HepG2 (cell line): ENCODE data around the gene CARMIL1. TPM values are rescaled to one million over a fixed set of nuclear protein-coding genes. Genes with fewer than 3 reads are reported as not detected.

ENCODE experiments used
- CREM ChIP-seq, 2 experiments: sonication (generic) in 1 of 2; formaldehyde crosslinking in 1 of 2; IDR thresholded peaks; 2 replicates each; pipeline versions ENCODE4 v1.4.0 to v1.6.1; 2016 to 2020; ENCODE audit warnings: antibody characterized with exemption in 1 of 2, mild to moderate bottlenecking in 1 of 2, missing genetic modification reagents in 1 of 2
- FOXJ3 ChIP-seq: sonication (generic); formaldehyde crosslinking; IDR thresholded peaks from 2 replicates; pipeline ENCODE4 v1.4.0; 2020; ENCODE audit warnings: missing genetic modification reagents, mild to moderate bottlenecking, borderline replicate concordance
- KDM4B ChIP-seq: sonication (generic); formaldehyde crosslinking; IDR thresholded peaks from 2 replicates; pipeline ENCODE4 v1.4.0; 2020; ENCODE audit warnings: missing genetic modification reagents
- MAFG ChIP-seq: sonication (generic); formaldehyde crosslinking; IDR thresholded peaks from 2 replicates; pipeline ENCODE4 v1.5.1; 2020; ENCODE audit warnings: mild to moderate bottlenecking, missing genetic modification reagents
- NFIC ChIP-seq: IDR thresholded peaks from 2 replicates; pipeline ENCODE4 v1.6.1; 2012; ENCODE audit warnings: mild to moderate bottlenecking, low read length, inconsistent platforms
- REL ChIP-seq: sonication (generic); formaldehyde crosslinking; conservative IDR thresholded peaks from 2 replicates; pipeline ENCODE4 v1.8.0; 2022; ENCODE audit warnings: mild to moderate bottlenecking, missing genetic modification reagents, moderate library complexity
- SRF ChIP-seq: IDR thresholded peaks from 2 replicates; pipeline ENCODE4 v1.6.1; 2011; ENCODE audit warnings: mild to moderate bottlenecking, low read depth, low read length, moderate library complexity
- TARDBP ChIP-seq: sonication (generic); formaldehyde crosslinking; IDR thresholded peaks from 2 replicates; pipeline ENCODE4 v1.8.0; 2022; ENCODE audit warnings: mild to moderate bottlenecking, missing genetic modification reagents
- ZNF296 ChIP-seq: sonication (generic); formaldehyde crosslinking; conservative IDR thresholded peaks from 2 replicates; pipeline ENCODE4 v1.5.0; 2020; ENCODE audit warnings: mild to moderate bottlenecking, missing genetic modification reagents
- polyA plus RNA-seq, 8 experiments: library from polyadenylated mRNA; depleted of rRNA in 3 of 8; stranded (reverse) in 7 of 8; unstranded in 1 of 8; fragments of >200 nt; fragmentation: Illumina TruSeq in 4 of 8; extraction: Trizol in 4 of 8; gene quantifications; 2 replicates each; pipeline versions ENCODE4 v1.2.1 to v1.2.3, GENCODE V29; 2011 to 2016; ENCODE audit warnings: low read depth in 4 of 8, missing spikeins in 1 of 8, mixed read lengths in 1 of 8; ENCODE audit not compliant: insufficient read depth in 1 of 8
- total RNA-seq, 5 experiments: library from RNA; depleted of rRNA; stranded (reverse); fragments of >200 nt; fragmentation: Illumina TruSeq; extraction: Trizol; gene quantifications; 2 replicates each; pipeline ENCODE4 v1.2.3, GENCODE V29; 2016; ENCODE audit warnings: low read depth in 1 of 5
- TF ChIP-seq, protein P1 (sequence below): sonication (generic); formaldehyde crosslinking; IDR thresholded peaks from 2 replicates; pipeline ENCODE4; 2020; ENCODE audit warnings: missing genetic modification reagents, mild to moderate bottlenecking, borderline replicate concordance
- TF ChIP-seq, protein P2 (sequence below): sonication (generic); formaldehyde crosslinking; IDR thresholded peaks from 2 replicates; pipeline ENCODE4 v1.8.0; 2022; ENCODE audit warnings: missing genetic modification reagents, low read depth, mild to moderate bottlenecking, borderline replicate concordance
- TF ChIP-seq, protein P3 (sequence below): sonication (generic); formaldehyde crosslinking; IDR thresholded peaks from 2 replicates; pipeline ENCODE4 v1.5.0; 2020; ENCODE audit warnings: mild to moderate bottlenecking, missing genetic modification reagents
- TF ChIP-seq, protein P4 (sequence below): sonication (generic); formaldehyde crosslinking; IDR thresholded peaks from 2 replicates; pipeline ENCODE4 v1.8.1; 2023; ENCODE audit warnings: mild to moderate bottlenecking, moderate library complexity, missing genetic modification reagents
- TF ChIP-seq, protein P5 (sequence below): sonication (generic); formaldehyde crosslinking; IDR thresholded peaks from 2 replicates; pipeline ENCODE4 v1.5.1; 2020; ENCODE audit warnings: mild to moderate bottlenecking, missing genetic modification reagents, borderline replicate concordance
- TF ChIP-seq, protein P6 (sequence below): sonication (generic); formaldehyde crosslinking; IDR thresholded peaks from 2 replicates; pipeline ENCODE4 v1.8.0; 2022; ENCODE audit warnings: missing genetic modification reagents, mild to moderate bottlenecking, borderline replicate concordance

The CARMIL1 gene
- total and polyA plus RNA-seq, 2 of the 13 experiments (the other 11 are each of a cell fraction or from before 2014, with no cell fraction given): 1.8 to 2.6 TPM

DNA sequence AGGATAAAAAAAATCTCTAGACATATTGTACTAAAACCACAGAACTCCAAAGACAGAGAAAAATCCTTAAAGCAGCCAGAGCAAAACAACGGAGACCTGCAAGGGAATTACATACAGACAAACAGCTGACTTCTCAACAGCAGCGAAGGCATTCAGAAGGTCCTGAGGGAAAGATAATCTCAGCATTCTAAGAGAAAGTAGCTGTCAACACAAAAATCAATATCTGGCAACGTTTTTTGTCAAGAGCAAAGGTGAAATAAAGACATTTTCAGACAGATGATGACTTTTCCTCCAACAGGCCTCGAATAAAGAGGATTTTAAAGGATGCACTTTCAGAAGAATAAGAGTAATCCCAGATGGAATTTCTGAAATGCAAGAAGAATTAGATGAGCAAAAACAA is 366.7 kb downstream of the CARMIL1 start (continued):
- TF ChIP-seq, protein P1, sequence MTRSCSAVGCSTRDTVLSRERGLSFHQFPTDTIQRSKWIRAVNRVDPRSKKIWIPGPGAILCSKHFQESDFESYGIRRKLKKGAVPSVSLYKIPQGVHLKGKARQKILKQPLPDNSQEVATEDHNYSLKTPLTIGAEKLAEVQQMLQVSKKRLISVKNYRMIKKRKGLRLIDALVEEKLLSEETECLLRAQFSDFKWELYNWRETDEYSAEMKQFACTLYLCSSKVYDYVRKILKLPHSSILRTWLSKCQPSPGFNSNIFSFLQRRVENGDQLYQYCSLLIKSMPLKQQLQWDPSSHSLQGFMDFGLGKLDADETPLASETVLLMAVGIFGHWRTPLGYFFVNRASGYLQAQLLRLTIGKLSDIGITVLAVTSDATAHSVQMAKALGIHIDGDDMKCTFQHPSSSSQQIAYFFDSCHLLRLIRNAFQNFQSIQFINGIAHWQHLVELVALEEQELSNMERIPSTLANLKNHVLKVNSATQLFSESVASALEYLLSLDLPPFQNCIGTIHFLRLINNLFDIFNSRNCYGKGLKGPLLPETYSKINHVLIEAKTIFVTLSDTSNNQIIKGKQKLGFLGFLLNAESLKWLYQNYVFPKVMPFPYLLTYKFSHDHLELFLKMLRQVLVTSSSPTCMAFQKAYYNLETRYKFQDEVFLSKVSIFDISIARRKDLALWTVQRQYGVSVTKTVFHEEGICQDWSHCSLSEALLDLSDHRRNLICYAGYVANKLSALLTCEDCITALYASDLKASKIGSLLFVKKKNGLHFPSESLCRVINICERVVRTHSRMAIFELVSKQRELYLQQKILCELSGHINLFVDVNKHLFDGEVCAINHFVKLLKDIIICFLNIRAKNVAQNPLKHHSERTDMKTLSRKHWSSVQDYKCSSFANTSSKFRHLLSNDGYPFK (CRISPR knock-in tag): no peak
- TF ChIP-seq ZNF296 (CRISPR knock-in tag) (no peak), KDM4B (CRISPR knock-in tag) (no peak), TARDBP (CRISPR knock-in tag) (0 out of 2 replicates have a peak, but pooled peaks have one; percentile 40), NFIC (peak; percentile 89), FOXJ3 (CRISPR knock-in tag) (no peak; the same call in 1 of the 2 replicates), CREM (IDR thresholded peaks at IDR 0.05) (no peak), CREM (CRISPR knock-in tag; IDR thresholded peaks at IDR 0.05) (no peak), SRF (no peak), REL (CRISPR knock-in tag) (no peak), MAFG (no peak)
- TF ChIP-seq, protein P2, sequence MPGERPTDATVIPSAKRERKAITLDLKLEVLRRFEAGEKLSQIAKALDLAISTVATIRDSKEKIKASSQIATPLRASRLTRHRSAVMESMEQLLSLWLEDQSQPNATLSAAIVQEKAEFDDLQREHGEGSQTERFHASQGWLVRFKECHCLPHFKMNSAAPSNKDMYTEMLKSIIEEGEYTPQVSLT (CRISPR knock-in tag): no peak
- TF ChIP-seq, protein P3, sequence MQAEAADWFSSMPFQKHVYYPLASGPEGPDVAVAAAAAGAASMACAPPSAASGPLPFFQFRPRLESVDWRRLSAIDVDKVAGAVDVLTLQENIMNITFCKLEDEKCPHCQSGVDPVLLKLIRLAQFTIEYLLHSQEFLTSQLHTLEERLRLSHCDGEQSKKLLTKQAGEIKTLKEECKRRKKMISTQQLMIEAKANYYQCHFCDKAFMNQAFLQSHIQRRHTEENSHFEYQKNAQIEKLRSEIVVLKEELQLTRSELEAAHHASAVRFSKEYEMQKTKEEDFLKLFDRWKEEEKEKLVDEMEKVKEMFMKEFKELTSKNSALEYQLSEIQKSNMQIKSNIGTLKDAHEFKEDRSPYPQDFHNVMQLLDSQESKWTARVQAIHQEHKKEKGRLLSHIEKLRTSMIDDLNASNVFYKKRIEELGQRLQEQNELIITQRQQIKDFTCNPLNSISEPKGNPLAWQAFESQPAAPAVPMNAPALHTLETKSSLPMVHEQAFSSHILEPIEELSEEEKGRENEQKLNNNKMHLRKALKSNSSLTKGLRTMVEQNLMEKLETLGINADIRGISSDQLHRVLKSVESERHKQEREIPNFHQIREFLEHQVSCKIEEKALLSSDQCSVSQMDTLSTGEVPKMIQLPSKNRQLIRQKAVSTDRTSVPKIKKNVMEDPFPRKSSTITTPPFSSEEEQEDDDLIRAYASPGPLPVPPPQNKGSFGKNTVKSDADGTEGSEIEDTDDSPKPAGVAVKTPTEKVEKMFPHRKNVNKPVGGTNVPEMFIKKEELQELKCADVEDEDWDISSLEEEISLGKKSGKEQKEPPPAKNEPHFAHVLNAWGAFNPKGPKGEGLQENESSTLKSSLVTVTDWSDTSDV (CRISPR knock-in tag): no peak
- TF ChIP-seq, protein P4, sequence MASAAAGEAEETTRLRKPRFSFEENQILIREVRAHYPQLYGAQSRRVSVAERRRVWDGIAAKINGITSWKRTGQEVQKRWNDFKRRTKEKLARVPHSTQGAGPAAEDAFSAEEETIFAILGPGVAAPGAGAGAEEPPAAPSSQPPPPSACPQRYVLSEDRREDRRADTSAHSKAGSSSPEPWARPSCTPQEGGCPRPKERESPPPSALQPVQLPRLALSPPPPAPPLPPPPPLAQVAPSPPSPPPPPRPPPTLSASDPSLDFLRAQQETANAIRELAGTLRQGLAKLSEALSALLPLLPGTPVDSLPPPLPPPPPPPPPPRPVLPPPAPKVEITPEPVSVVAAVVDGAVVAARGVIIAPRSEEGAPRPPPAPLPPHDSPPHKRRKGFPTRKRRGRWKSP (CRISPR knock-in tag): no peak
- TF ChIP-seq, protein P5, sequence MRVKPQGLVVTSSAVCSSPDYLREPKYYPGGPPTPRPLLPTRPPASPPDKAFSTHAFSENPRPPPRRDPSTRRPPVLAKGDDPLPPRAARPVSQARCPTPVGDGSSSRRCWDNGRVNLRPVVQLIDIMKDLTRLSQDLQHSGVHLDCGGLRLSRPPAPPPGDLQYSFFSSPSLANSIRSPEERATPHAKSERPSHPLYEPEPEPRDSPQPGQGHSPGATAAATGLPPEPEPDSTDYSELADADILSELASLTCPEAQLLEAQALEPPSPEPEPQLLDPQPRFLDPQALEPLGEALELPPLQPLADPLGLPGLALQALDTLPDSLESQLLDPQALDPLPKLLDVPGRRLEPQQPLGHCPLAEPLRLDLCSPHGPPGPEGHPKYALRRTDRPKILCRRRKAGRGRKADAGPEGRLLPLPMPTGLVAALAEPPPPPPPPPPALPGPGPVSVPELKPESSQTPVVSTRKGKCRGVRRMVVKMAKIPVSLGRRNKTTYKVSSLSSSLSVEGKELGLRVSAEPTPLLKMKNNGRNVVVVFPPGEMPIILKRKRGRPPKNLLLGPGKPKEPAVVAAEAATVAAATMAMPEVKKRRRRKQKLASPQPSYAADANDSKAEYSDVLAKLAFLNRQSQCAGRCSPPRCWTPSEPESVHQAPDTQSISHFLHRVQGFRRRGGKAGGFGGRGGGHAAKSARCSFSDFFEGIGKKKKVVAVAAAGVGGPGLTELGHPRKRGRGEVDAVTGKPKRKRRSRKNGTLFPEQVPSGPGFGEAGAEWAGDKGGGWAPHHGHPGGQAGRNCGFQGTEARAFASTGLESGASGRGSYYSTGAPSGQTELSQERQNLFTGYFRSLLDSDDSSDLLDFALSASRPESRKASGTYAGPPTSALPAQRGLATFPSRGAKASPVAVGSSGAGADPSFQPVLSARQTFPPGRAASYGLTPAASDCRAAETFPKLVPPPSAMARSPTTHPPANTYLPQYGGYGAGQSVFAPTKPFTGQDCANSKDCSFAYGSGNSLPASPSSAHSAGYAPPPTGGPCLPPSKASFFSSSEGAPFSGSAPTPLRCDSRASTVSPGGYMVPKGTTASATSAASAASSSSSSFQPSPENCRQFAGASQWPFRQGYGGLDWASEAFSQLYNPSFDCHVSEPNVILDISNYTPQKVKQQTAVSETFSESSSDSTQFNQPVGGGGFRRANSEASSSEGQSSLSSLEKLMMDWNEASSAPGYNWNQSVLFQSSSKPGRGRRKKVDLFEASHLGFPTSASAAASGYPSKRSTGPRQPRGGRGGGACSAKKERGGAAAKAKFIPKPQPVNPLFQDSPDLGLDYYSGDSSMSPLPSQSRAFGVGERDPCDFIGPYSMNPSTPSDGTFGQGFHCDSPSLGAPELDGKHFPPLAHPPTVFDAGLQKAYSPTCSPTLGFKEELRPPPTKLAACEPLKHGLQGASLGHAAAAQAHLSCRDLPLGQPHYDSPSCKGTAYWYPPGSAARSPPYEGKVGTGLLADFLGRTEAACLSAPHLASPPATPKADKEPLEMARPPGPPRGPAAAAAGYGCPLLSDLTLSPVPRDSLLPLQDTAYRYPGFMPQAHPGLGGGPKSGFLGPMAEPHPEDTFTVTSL (CRISPR knock-in tag): peak; percentile 75
- TF ChIP-seq, protein P6, sequence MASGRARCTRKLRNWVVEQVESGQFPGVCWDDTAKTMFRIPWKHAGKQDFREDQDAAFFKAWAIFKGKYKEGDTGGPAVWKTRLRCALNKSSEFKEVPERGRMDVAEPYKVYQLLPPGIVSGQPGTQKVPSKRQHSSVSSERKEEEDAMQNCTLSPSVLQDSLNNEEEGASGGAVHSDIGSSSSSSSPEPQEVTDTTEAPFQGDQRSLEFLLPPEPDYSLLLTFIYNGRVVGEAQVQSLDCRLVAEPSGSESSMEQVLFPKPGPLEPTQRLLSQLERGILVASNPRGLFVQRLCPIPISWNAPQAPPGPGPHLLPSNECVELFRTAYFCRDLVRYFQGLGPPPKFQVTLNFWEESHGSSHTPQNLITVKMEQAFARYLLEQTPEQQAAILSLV (CRISPR knock-in tag): no peak
